ENCODE measurements around the gene PLA2G2D.

Gene PLA2G2D

DNA sequence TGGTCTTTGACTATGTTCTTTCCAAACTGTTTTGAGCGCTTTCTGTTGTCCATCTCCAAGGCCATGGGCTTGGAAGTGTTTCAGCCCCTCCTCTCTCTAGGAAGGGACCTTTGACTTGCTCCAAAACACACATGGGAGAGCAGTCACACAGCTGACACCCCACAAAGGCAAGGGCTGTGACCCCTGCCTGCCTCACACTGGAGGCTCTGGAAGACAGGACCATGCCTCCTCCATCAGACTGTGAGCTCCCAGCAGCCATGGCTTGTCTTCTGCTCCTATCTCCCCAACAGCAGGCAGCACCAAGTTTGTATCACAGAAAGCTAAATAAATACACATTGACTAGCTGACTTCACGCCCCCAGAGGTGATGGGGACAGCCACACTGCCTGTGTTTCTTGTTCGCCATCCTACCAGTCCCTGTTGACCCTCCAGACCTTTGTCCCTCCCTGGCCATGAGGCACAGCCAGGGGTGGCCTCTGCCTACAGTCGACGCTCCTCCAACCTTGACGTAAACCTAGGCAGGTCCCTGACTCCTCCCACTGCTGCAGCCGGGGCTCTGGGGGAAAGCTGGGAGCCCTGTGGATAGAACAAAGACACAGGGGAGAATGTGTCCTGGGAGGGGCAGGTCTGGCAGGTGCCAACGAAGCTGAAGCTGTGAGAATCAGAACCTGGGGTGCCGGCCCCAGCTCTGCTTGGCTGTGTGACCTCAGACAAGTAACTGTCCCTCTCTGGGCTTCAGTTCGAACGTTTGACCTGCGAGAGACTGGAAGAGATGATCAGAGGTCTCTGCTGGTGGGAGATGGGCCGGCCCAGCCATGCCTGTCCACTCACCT is 24.6 kb upstream of the PLA2G2D start:
- no peak overlapping the region for H3K4me3 ChIP-seq (ENCODE audit: control insufficient read depth, low read depth, low read length)
- TF ChIP-seq, protein P1, sequence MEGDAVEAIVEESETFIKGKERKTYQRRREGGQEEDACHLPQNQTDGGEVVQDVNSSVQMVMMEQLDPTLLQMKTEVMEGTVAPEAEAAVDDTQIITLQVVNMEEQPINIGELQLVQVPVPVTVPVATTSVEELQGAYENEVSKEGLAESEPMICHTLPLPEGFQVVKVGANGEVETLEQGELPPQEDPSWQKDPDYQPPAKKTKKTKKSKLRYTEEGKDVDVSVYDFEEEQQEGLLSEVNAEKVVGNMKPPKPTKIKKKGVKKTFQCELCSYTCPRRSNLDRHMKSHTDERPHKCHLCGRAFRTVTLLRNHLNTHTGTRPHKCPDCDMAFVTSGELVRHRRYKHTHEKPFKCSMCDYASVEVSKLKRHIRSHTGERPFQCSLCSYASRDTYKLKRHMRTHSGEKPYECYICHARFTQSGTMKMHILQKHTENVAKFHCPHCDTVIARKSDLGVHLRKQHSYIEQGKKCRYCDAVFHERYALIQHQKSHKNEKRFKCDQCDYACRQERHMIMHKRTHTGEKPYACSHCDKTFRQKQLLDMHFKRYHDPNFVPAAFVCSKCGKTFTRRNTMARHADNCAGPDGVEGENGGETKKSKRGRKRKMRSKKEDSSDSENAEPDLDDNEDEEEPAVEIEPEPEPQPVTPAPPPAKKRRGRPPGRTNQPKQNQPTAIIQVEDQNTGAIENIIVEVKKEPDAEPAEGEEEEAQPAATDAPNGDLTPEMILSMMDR (conservative IDR thresholded peaks at IDR 0.05; ENCODE audit: control insufficient read depth, insufficient read depth, low read depth, low read length): no peak

GRCh38 chr1:20143318-20143717 is 24.0 kb upstream of the PLA2G2D start:
- DNase-seq (ENCODE audit: low read depth): no peak
- TF ChIP-seq, protein P1 (conservative IDR thresholded peaks at IDR 0.05; ENCODE audit: control insufficient read depth, insufficient read depth, low read depth, low read length): no peak
- no peak overlapping the region for H3K4me3 ChIP-seq (ENCODE audit: control insufficient read depth, low read depth, low read length)

More for the DNA sequence above, 24.6 kb upstream of the PLA2G2D start:
- no peak for DNase-seq (ENCODE audit: low read depth)

GRCh38 chr1:20142001-20142710 is 22.8 kb upstream of the PLA2G2D start:
- TF ChIP-seq, protein P1 (conservative IDR thresholded peaks at IDR 0.05; ENCODE audit: control insufficient read depth, insufficient read depth, low read depth, low read length): no peak
- H3K4me3 ChIP-seq (ENCODE audit: control insufficient read depth, low read depth, low read length): no peak overlapping the region
- DNase-seq (ENCODE audit: low read depth): no peak

DNA sequence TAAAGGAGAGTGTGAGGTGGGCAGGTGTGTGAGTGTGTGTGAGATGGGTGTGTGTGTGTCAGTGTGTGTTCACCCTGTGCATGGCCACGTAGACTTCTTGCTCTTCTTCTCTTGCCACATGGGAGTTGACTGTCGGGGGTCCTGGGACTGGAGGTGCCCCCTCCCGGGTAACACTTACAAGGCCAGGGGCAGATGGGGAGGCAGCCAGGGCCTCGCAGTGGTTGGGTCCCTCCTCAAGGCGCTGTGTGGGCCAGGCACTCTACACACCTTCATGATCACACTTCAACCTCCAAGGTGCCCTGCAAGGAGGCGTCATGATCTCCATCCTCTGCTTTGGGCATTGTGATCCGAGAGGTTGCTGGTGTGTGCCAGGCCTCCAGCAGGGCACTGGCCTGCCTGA is 22.1 kb upstream of the PLA2G2D start:
- no peak for DNase-seq (ENCODE audit: low read depth)
- TF ChIP-seq, protein P1 (conservative IDR thresholded peaks at IDR 0.05; ENCODE audit: control insufficient read depth, insufficient read depth, low read depth, low read length): no peak

DNA sequence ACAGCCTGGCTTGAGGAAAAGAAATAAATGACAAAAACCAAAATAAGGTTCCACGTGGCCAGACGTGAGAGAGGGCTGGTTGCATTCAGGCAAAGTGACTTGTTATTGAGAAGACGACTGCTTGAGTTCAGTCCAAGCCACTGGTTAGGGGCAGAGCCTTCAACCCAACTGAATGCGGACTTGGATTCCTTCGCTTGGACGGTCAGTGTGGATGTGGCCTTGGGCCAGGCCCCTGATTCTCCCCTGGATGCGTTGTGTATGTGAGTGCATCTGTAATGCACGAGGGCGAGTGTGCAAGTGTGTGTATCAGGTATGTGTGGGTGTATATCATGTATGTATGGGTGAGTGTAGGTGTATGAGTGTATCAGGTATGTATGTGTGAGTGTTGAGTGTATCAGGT is 21.7 kb upstream of the PLA2G2D start:
- TF ChIP-seq, protein P1 (conservative IDR thresholded peaks at IDR 0.05; ENCODE audit: control insufficient read depth, insufficient read depth, low read depth, low read length): no peak
- H3K4me3 ChIP-seq (ENCODE audit: control insufficient read depth, low read depth, low read length): no peak overlapping the region
- no peak for DNase-seq (ENCODE audit: low read depth)

More for the DNA sequence above, 22.1 kb upstream of the PLA2G2D start:
- H3K4me3 ChIP-seq (ENCODE audit: control insufficient read depth, low read depth, low read length): no peak overlapping the region

DNA sequence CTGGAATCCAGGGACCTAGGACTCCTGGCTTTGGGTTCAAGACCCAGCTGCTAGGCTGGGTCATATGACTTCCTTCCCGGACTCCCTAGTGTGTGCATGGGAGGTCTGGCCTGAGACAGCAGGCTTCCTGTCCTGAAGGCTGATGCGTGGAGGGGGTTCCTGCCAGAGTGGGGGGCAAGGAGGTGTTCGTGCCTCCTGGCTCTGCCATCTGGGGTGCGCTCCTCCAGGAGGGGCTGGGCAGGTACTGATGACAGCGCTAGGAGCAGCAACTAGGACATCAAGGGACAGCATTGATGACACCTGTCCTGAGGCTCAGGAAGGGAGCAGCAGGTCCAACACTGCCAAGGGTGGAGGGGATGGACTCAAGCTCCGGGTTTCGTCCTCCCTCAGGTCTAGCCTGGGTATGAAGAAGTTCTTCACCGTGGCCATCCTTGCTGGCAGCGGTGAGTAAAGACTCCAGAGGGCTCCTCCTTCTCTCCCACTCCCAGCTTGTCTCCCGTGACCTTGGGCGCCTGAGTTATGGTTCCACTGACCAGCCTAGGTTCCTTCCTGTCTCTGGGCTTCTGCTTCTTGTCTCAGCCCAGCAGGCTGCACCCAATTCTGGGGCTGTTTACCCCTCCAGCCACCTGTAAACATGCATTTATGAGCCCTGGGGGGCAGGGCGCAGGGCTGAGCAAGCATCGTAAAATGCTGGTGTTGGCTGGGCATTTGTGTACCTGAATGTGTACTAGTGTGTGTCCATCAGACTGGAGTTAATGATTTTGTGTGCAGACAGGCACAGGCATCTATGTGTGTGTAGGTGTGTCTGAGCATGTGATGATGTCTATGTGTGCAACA is 20.7 kb upstream of the PLA2G2D start:
- no peak for DNase-seq (ENCODE audit: low read depth)
- TF ChIP-seq, protein P1 (conservative IDR thresholded peaks at IDR 0.05; ENCODE audit: control insufficient read depth, insufficient read depth, low read depth, low read length): no peak

More for the DNA sequence above, 20.7 kb upstream of the PLA2G2D start:
- H3K4me3 ChIP-seq (ENCODE audit: control insufficient read depth, low read depth, low read length): no peak overlapping the region
